HG02798 (cell line): ENCODE measurements around the gene FAM9A.

Experiments
- ATAC-seq: cut with Tn5 transposase; IDR thresholded peaks from one replicate; pipeline ENCODE4 v1.9.1; 2021; ENCODE audit warnings: mild to moderate bottlenecking; ENCODE audit not compliant: unreplicated experiment, poor library complexity

Gene FAM9A

GRCh38 chrX:8801041-8801599 lies at the start of gene FAM9A:
Gene FAM9A, minus strand, starts transcription at chrX:8801383. Its CDS starts 1,212 bp downstream, at chrX:8800171.
- no peak for ATAC-seq

GRCh38 chrX:8850478-8850877 lies 49.3 kb upstream of the FAM9A start:
- no peak for ATAC-seq

GRCh38 chrX:8849945-8850344 lies 48.8 kb upstream of the FAM9A start:
- ATAC-seq = no peak

GRCh38 chrX:8849458-8849857 lies 48.3 kb upstream of the FAM9A start:
- ATAC-seq = no peak

GRCh38 chrX:8848911-8849310 lies 47.7 kb upstream of the FAM9A start:
- no peak for ATAC-seq

GRCh38 chrX:8848441-8848840 lies 47.3 kb upstream of the FAM9A start:
- ATAC-seq = no peak

GRCh38 chrX:8847360-8847759 lies 46.2 kb upstream of the FAM9A start:
- ATAC-seq = no peak

- no peak for ATAC-seq
These were observed 45.1 kb upstream of the FAM9A start for GRCh38 chrX:8846266-8846665.

- ATAC-seq = no peak
These were observed 44.3 kb upstream of the FAM9A start for GRCh38 chrX:8845469-8845868.

- no peak for ATAC-seq
These were observed 43.9 kb upstream of the FAM9A start for GRCh38 chrX:8845060-8845459.

GRCh38 chrX:8844157-8844556 lies 43.0 kb upstream of the FAM9A start:
- no peak for ATAC-seq

GRCh38 chrX:8841911-8842310 lies 40.7 kb upstream of the FAM9A start:
- no peak for ATAC-seq

GRCh38 chrX:8834392-8834791 lies 33.2 kb upstream of the FAM9A start:
- ATAC-seq = no peak

GRCh38 chrX:8832582-8833378 lies 31.6 kb upstream of the FAM9A start:
- ATAC-seq = no peak

GRCh38 chrX:8823698-8824097 lies 22.5 kb upstream of the FAM9A start:
- no peak for ATAC-seq

GRCh38 chrX:8822002-8822401 lies 20.8 kb upstream of the FAM9A start:
- ATAC-seq = no peak

GRCh38 chrX:8820910-8821527 lies 19.8 kb upstream of the FAM9A start:
- ATAC-seq = no peak

- ATAC-seq = peak; percentile 55
These were observed 14.4 kb upstream of the FAM9A start for GRCh38 chrX:8815460-8816065.

- no peak for ATAC-seq
These were observed 11.9 kb upstream of the FAM9A start for GRCh38 chrX:8813036-8813435.

GRCh38 chrX:8811611-8812010 lies 10.4 kb upstream of the FAM9A start:
- ATAC-seq = no peak

- no peak for ATAC-seq
These were observed 7.5 kb upstream of the FAM9A start for GRCh38 chrX:8808661-8809060.
